Psoas muscle (tissue), 8 donors: ENCODE results near the gene MS4A6A. TPM values are rescaled to one million over a fixed set of nuclear protein-coding genes. Genes with fewer than 3 reads are reported as not detected.
"Not testable (repeated sequence)": the region's sequence is repeated elsewhere in the genome, so short reads cannot be mapped to it uniquely, and the experiment has no call there.

Experiments used
- ATAC-seq, 4 donors: fragments of 200-7000 bp; cut with Tn5 transposase; one replicate each; pipeline ENCODE4 v1.9.1; 2020; ENCODE audit warnings: moderate library complexity in 3 of 4, mild to moderate bottlenecking in 2 of 4
- DNase-seq, 2 donors: peaks; one replicate each; pipeline ENCODE4 v3.0.0-alpha.2; 2020
- H3K27ac ChIP-seq: fragments of 200-600 bp; one replicate; pipeline ENCODE4 v1.8.0; 2022
- H3K27me3 ChIP-seq, 3 donors: fragments of 200-600 bp in 1 of 3; one replicate each; pipeline versions ENCODE4 v1.6.1 to v1.8.0; 2013 to 2022; ENCODE audit warnings: low read length in 2 of 3, mild to moderate bottlenecking in 2 of 3, moderate library complexity in 1 of 3; ENCODE audit not compliant: insufficient read depth in 3 of 3
- H3K36me3 ChIP-seq, 2 donors: fragments of 200-600 bp in 1 of 2; one replicate each; pipeline versions ENCODE4 v1.6.1 to v1.8.0; 2013 to 2022; ENCODE audit warnings: low read depth in 1 of 2, mild to moderate bottlenecking in 1 of 2, moderate library complexity in 1 of 2; ENCODE audit not compliant: insufficient read depth in 1 of 2
- H3K4me1 ChIP-seq: fragments of 200-600 bp; one replicate; pipeline ENCODE4 v1.8.0; 2022
- H3K4me3 ChIP-seq: fragments of 200-600 bp; one replicate; pipeline ENCODE4 v1.8.0; 2022; ENCODE audit warnings: mild to moderate bottlenecking
- H3K9me3 ChIP-seq: fragments of 200-600 bp; one replicate; pipeline ENCODE4 v1.8.0; 2022
- CTCF ChIP-seq: fragments of 200-600 bp; IDR thresholded peaks from one replicate; pipeline ENCODE4 v1.8.0; 2022; ENCODE audit warnings: antibody characterized with exemption
- WGBS, 3 donors: extraction: QIAGEN DNeasy Blood & Tissue Kit; methylation state at CpG; one replicate each; pipeline versions ENCODE4 v1.1.6 to v1.1.7; 2013; 5-methylcytosine and 5-hydroxymethylcytosine counted together
- intact Hi-C, 2 donors: fragments of 100-400 bp; cut with DNase I; formaldehyde crosslinking; loops; one replicate each; pipeline versions ENCODE4 v1.11.0 to v1.14.2; 2022
- polyA plus RNA-seq, 3 donors: library from polyadenylated mRNA; stranded (reverse); fragments of 200-250 nt; gene quantifications; one replicate each; pipeline ENCODE4 v1.2.3, GENCODE V29; 2013
- total RNA-seq, 4 donors: library from RNA; stranded (reverse); fragmentation: NEBNext Ultra II Directional in 2 of 4; extraction: Animal tissue kit (Norgen Biotek cat#: 25700) in 2 of 4; gene quantifications; one replicate each; pipeline versions ENCODE4 v1.2.1 to v1.2.4, GENCODE V29; 2021 to 2023
- donor health status: healthy with polysubstance abuse.
- donor health status: DM: no; HTN: no; CAD: no; lungs with moderate emphysema.
- donor health status: Bipolar disorder and iron deficiency.
- donor health status: healthy.
- donor health status: DM: yes; HTN: yes; CAD: no.
- donor health status: DM: no; HTN: no; CAD: no.
- donor health status: DM: no; HTN: no; CAD: no.
- donor health status: DM: yes; HTN: yes; CAD: no.

The MS4A6A gene
- total and polyA plus RNA-seq, 7 donors = 2.9 to 22.6 (median 14.7) TPM

GRCh38 chr11:60208146-60208895 lies 25.4 kb upstream of the MS4A6A start:
- H3K27me3 ChIP-seq = no peaks in the 10 kb centered on the region
- H3K4me3 ChIP-seq = no peak overlapping the region
- DNase-seq (no peak), ATAC-seq (no peak)
- WGBS, 3 donors = 75 to 87% (median 83%) methylated on average over 4 of the region's 4 CpGs
- no peak for TF ChIP-seq CTCF
- no peaks in the 10 kb centered on the region for H3K9me3 ChIP-seq
- no peaks in the 10 kb centered on the region for H3K4me1 ChIP-seq
- no peaks in the 10 kb centered on the region for H3K36me3 ChIP-seq
- intact Hi-C loops = no loop called here
- no peak overlapping the region for H3K27ac ChIP-seq

GRCh38 chr11:60206616-60207015 lies 23.7 kb upstream of the MS4A6A start:
- no peaks in the 10 kb centered on the region for H3K27me3 ChIP-seq
- H3K4me3 ChIP-seq = no peak overlapping the region
- no peak for TF ChIP-seq CTCF
- ATAC-seq (no peak), DNase-seq (no peak)
- intact Hi-C loops = no loop called here
- H3K27ac ChIP-seq = no peak overlapping the region
- no peaks in the 10 kb centered on the region for H3K36me3 ChIP-seq
- no peaks in the 10 kb centered on the region for H3K9me3 ChIP-seq
- 86 to 93% (median 92%) methylated on average over 1 of the region's 1 CpG for WGBS, 3 donors
- no peaks in the 10 kb centered on the region for H3K4me1 ChIP-seq

GRCh38 chr11:60204922-60205321 lies 22.0 kb upstream of the MS4A6A start:
- TF ChIP-seq CTCF = no peak
- ATAC-seq = no peak
- H3K27ac ChIP-seq = no peak overlapping the region
- no peaks in the 10 kb centered on the region for H3K4me1 ChIP-seq
- no peaks in the 10 kb centered on the region for H3K27me3 ChIP-seq
- no peaks in the 10 kb centered on the region for H3K9me3 ChIP-seq
- no peak overlapping the region for H3K4me3 ChIP-seq
- intact Hi-C loops = no loop called here
- no peaks in the 10 kb centered on the region for H3K36me3 ChIP-seq
- WGBS, 3 donors = 84 to 91% (median 89%) methylated on average over 4 of the region's 4 CpGs
- DNase-seq = no peak

GRCh38 chr11:60201334-60201733 lies 18.5 kb upstream of the MS4A6A start:
- ATAC-seq, intact Hi-C loops, H3K27me3 ChIP-seq, H3K27ac ChIP-seq, DNase-seq, H3K36me3 ChIP-seq, H3K4me1 ChIP-seq, H3K4me3 ChIP-seq, H3K9me3 ChIP-seq: not testable (repeated sequence)
- 93 to 97% (median 94%) methylated on average over 6 to 19 of the region's 26 CpGs for WGBS, 3 donors

- Histone ChIP-seq H3K4me1 (no peaks in the 10 kb centered on the region), H3K4me3 (no peak overlapping the region), H3K27ac (no peak overlapping the region), H3K9me3 (no peaks in the 10 kb centered on the region), H3K36me3 (no peaks in the 10 kb centered on the region), H3K27me3 (no peaks in the 10 kb centered on the region)
- 79 to 89% (median 83%) methylated on average over 1 of the region's 1 CpG for WGBS, 3 donors
- TF ChIP-seq CTCF = no peak
- ATAC-seq = no peak
- no peak for DNase-seq
- intact Hi-C loops = no loop called here
Observed at GRCh38 chr11:60197442-60197841, 14.6 kb upstream of the MS4A6A start.
